GM12878 (cell line): ENCODE results near the gene CCDC9B. TPM values are rescaled to one million over a fixed set of nuclear protein-coding genes. Genes with fewer than 3 reads are reported as not detected.

ENCODE experiments used
- ATAC-seq: fragments of 200-7000 bp; cut with Tn5 transposase; 3 replicates; pipeline ENCODE4 v1.9.1; 2020; ENCODE audit warnings: mild to moderate bottlenecking, moderate library complexity
- BruUV-seq: library from RNA; stranded (reverse); fragments of 400-500 nt; replicated peaks from 2 replicates; lab custom pipeline; 2021; lab: Mats Ljungman, UMichigan
- CTCF ChIA-PET: fragments of 300-600 bp; sonication (Branson Sonifier 250); formaldehyde crosslinking; extraction: SDS; loops from one replicate; lab custom pipeline; 2021; ENCODE audit warnings: inconsistent platforms; lab: Yijun Ruan, JAX
- POLR2A ChIA-PET: fragments of 350-600 bp; formaldehyde crosslinking; extraction: SDS; loops from one replicate; lab custom pipeline; 2021; ENCODE audit warnings: inconsistent platforms; lab: Charles Lee
- RAD21 ChIA-PET: fragments of 300-600 bp; sonication (Branson Sonifier 250); formaldehyde crosslinking; loops from one replicate; lab custom pipeline; 2023; ENCODE audit warnings: antibody characterized with exemption; ENCODE audit not compliant: unreplicated experiment; lab: Charles Lee
- SMC1A ChIA-PET: fragments of 300-600 bp; sonication (Branson Sonifier 250); formaldehyde crosslinking; loops from one replicate; lab custom pipeline; 2023; ENCODE audit not compliant: unreplicated experiment, uncharacterized antibody; lab: Charles Lee
- DNase-seq: peaks from one replicate; pipeline ENCODE4 v3.0.0-alpha.2; 2011; ENCODE audit warnings: low read depth, low spot score
- FAIRE-seq: peaks from 3 replicates; lab custom pipeline; 2011; peaks lifted over from hg19 to GRCh38; lab: Jason Lieb, UNC
- H2AFZ ChIP-seq: 2 replicates; pipeline ENCODE4 v1.6.0; 2011; ENCODE audit warnings: low read depth, low read length, control low read depth; ENCODE audit not compliant: control insufficient read depth
- H3K27ac ChIP-seq: 2 replicates; pipeline ENCODE4 v1.5.1; 2011; ENCODE audit warnings: control low read depth; ENCODE audit not compliant: control insufficient read depth, insufficient read depth
- H3K27me3 ChIP-seq, 2 experiments: replicated peaks in 1 of 2; 2 replicates each; pipeline versions ENCODE4 v1.6.0 to v1.6.1; 2011; ENCODE audit warnings: low read length in 1 of 2; ENCODE audit not compliant: control insufficient read depth in 2 of 2, insufficient read depth in 2 of 2
- H3K36me3 ChIP-seq, 2 experiments: 2 replicates each; pipeline ENCODE4 v1.5.1; 2011; ENCODE audit warnings: low read length in 1 of 2; ENCODE audit not compliant: control insufficient read depth in 2 of 2, insufficient read depth in 2 of 2
- H3K4me1 ChIP-seq: 2 replicates; pipeline ENCODE4 v1.6.1; 2011; ENCODE audit warnings: mild to moderate bottlenecking, low read length, moderate library complexity, mixed read lengths; ENCODE audit not compliant: control insufficient read depth, insufficient read depth
- H3K4me2 ChIP-seq: 2 replicates; pipeline ENCODE4 v1.6.0; 2011; ENCODE audit warnings: control low read depth; ENCODE audit not compliant: control insufficient read depth, insufficient read depth
- H3K4me3 ChIP-seq: fragments of 200-600 bp; sonication (generic); 2 replicates; pipeline ENCODE4 v1.5.1; 2016
- H3K79me2 ChIP-seq: 2 replicates; pipeline ENCODE4 v1.6.0; 2011; ENCODE audit warnings: low read length; ENCODE audit not compliant: control insufficient read depth, insufficient read depth
- H3K9ac ChIP-seq: 2 replicates; pipeline ENCODE4 v1.8.0; 2011; ENCODE audit warnings: low read length, control low read depth, mixed read lengths; ENCODE audit not compliant: control insufficient read depth, insufficient read depth
- H3K9me3 ChIP-seq: replicated peaks from 3 replicates; pipeline ENCODE4 v1.5.1; 2011; ENCODE audit warnings: mild to moderate bottlenecking, low read length; ENCODE audit not compliant: control insufficient read depth, insufficient read depth
- H4K20me1 ChIP-seq: 2 replicates; pipeline ENCODE4 v1.6.0; 2011; ENCODE audit not compliant: control insufficient read depth, insufficient read depth
- EGR1 ChIP-seq, 2 experiments: IDR thresholded peaks; 1 replicate in 1 of 2; 2 replicates in 1 of 2; pipeline ENCODE4 v1.6.1; 2011 to 2012; ENCODE audit warnings: low read depth in 2 of 2, low read length in 2 of 2, borderline replicate concordance in 1 of 2, mild to moderate bottlenecking in 1 of 2, moderate library complexity in 1 of 2
- FOXK2 ChIP-seq: fragments of 450-650 bp; IDR thresholded peaks from 2 replicates; pipeline ENCODE4 v1.6.1; 2017; ENCODE audit warnings: mild to moderate bottlenecking, moderate library complexity
- HCFC1 ChIP-seq: fragments of 150-350 bp; IDR thresholded peaks from 2 replicates; pipeline ENCODE4 v1.6.1; 2014; ENCODE audit warnings: low read length
- HDGF ChIP-seq: fragments of 450-650 bp; IDR thresholded peaks from 2 replicates; pipeline ENCODE4 v1.6.1; 2016; ENCODE audit warnings: antibody characterized with exemption
- KDM1A ChIP-seq: fragments of 200-600 bp; sonication (generic); IDR thresholded peaks from 2 replicates; pipeline ENCODE4 v1.6.1; 2016; ENCODE audit warnings: borderline replicate concordance
- MXI1 ChIP-seq: fragments of 150-350 bp; IDR thresholded peaks from 2 replicates; pipeline ENCODE4 v1.6.1; 2011; ENCODE audit warnings: low read depth, mild to moderate bottlenecking, inconsistent platforms, low read length, improper control_type of control experiment
- MYB ChIP-seq: fragments of 150-350 bp; IDR thresholded peaks from 2 replicates; pipeline ENCODE4 v1.6.1; 2014; ENCODE audit warnings: mild to moderate bottlenecking, low read depth, low read length, borderline replicate concordance
- POLR2A ChIP-seq: IDR thresholded peaks from 2 replicates; pipeline ENCODE4 v1.6.1; 2011; ENCODE audit warnings: low read depth, mild to moderate bottlenecking, low read length
- RB1 ChIP-seq: fragments of 450-650 bp; formaldehyde crosslinking; IDR thresholded peaks from 2 replicates; pipeline ENCODE4 v1.6.1; 2017; ENCODE audit warnings: mild to moderate bottlenecking, borderline replicate concordance
- RBBP5 ChIP-seq: fragments of 200-600 bp; sonication (generic); conservative IDR thresholded peaks from 2 replicates; pipeline ENCODE4 v1.6.1; 2016
- RELB ChIP-seq: fragments of 450-650 bp; IDR thresholded peaks from 2 replicates; pipeline ENCODE4 v1.6.1; 2017; ENCODE audit warnings: low read depth, mild to moderate bottlenecking, moderate library complexity
- SIN3A ChIP-seq: IDR thresholded peaks from 2 replicates; pipeline ENCODE4 v1.6.1; 2012; ENCODE audit warnings: low read depth, low read length, improper control_type of control experiment
- SKIL ChIP-seq: fragments of 450-650 bp; IDR thresholded peaks from 2 replicates; pipeline ENCODE4 v1.6.1; 2017; ENCODE audit warnings: mild to moderate bottlenecking, low read depth, inconsistent platforms; ENCODE audit not compliant: poor library complexity, severe bottlenecking
- SPI1 ChIP-seq: IDR thresholded peaks from 2 replicates; pipeline ENCODE4 v1.6.1; 2011; ENCODE audit warnings: low read depth, mild to moderate bottlenecking, low read length, moderate library complexity, borderline replicate concordance; ENCODE audit not compliant: insufficient read depth
- SRF ChIP-seq, 2 experiments: IDR thresholded peaks; 2 replicates each; pipeline ENCODE4 v1.6.1; 2011; ENCODE audit warnings: low read depth in 2 of 2, low read length in 2 of 2, mild to moderate bottlenecking in 1 of 2, moderate library complexity in 1 of 2
- WGBS: methylation state at CpG from one replicate; pipeline ENCODE4 v1.1.6; 2016; ENCODE audit warnings: low lambda C conversion rate; ENCODE audit not compliant: insufficient replicate concordance, insufficient coverage; ENCODE audit errors: missing lambda C conversion rate; 5-methylcytosine and 5-hydroxymethylcytosine counted together
- in situ Hi-C: fragments of 300-500 bp; cut with MboI; formaldehyde crosslinking; loops from 9 replicates; pipeline ENCODE4 v1.14.3; 2018; ENCODE audit warnings: mixed read lengths
- intact Hi-C: fragments of 100-400 bp; cut with micrococcal nuclease; formaldehyde crosslinking; loops from one replicate; pipeline ENCODE4 v1.14.2; 2022; ENCODE audit not compliant: unreplicated experiment
- polyA plus RNA-seq, 11 experiments: library from polyadenylated mRNA; depleted of rRNA in 4 of 11; unstranded in 6 of 11; stranded (reverse) in 5 of 11; fragments of >200 nt; fragmentation: Nextera tagmentation in 4 of 11; fragmentation: Illumina TruSeq in 1 of 11; extraction: Ambion mirVana in 4 of 11; extraction: Trizol in 1 of 11; gene quantifications; 1 replicate in 1 of 11; 2 replicates in 10 of 11; pipeline versions ENCODE4 v1.2.1 to v1.2.3, GENCODE V29; 2011 to 2016; ENCODE audit warnings: inconsistent platforms in 2 of 11, missing spikeins in 2 of 11, low read depth in 1 of 11
- total RNA-seq, 4 experiments: library from RNA; depleted of rRNA in 3 of 4; stranded (reverse); fragments of >200 nt in 3 of 4; fragmentation: Illumina TruSeq in 1 of 4; extraction: Trizol in 1 of 4; gene quantifications; 2 replicates each; pipeline versions ENCODE4 v1.2.1 to v1.2.3, GENCODE V29; 2013 to 2021
- TF ChIP-seq, protein P1 (sequence below): fragments of 450-650 bp; IDR thresholded peaks from 2 replicates; pipeline ENCODE4 v1.6.1; 2016; ENCODE audit warnings: mild to moderate bottlenecking

The CCDC9B gene
- total and polyA plus RNA-seq, 10 of the 15 experiments (the other 5 are each of a cell fraction or from before 2014, with no cell fraction given), result 0.01 to 0.08 (median 0.03) TPM; not detected in 6

DNA sequence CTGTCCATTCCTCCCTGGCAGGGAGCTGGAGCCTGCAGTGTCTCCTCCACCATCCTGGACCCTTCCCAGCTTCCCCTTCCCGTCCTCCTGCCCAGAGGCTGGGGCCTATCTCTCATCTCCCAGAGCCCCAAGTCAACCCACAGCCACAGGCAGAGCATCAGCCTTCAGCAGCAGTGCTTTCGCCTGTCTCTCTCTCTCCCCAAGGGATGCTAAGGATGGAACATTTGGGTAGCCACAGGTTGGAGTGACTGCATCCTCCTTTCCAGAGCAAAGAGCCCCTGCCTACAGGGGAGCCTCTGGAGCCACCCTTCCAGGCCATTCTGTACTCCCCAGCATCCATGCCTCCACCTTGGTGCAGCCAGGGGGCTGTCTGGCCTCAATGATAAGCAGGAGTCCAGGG lies 37.2 kb downstream of the CCDC9B start (continued):
- TF ChIP-seq SRF (IDR thresholded peaks at IDR 0.05; ENCODE audit: low read depth in 2 of 2, low read length in 2 of 2) (no peak), MXI1 (no peak)

DNA sequence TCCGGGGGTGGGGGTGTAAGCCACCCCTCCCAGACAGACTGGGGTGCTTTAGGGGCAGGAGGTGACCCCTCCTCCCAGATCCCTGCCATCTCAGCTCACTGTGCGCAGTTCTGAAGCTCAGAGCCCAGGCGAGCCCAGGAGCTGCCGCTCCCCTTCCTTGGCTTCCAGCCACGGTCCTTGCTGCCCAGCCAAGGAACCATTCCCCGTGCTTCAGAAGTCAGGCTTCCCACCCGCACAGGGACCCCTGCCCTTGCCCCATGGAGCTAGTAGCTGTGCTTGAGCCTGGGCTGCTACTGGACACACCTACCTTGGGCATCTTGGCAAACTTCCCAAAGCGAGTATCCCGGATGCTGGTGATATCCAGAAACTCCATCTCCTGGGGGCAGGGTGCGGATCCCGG lies 37.8 kb downstream of the CCDC9B start:
- ChIA-PET CTCF (interaction anchor here (1.5 to 2.5 kb wide), 2 partner anchors 35 to 36 kb away, joined by 4 to 6 read pairs; no protein-coding TSS in a partner anchor), POLR2A (no interaction called here), SMC1A (no interaction called here), RAD21 (no interaction called here)
- no peak overlapping the region for H3K9ac ChIP-seq
- no peak overlapping the region for H3K27ac ChIP-seq
- no peaks in the 10 kb centered on the region; the same call in 2 of the 3 replicates for H3K9me3 ChIP-seq
- no peaks in the 10 kb centered on the region for H3K36me3 ChIP-seq
- no peak overlapping the region for H3K4me2 ChIP-seq
- intact Hi-C loops, result no loop called here
- H3K27me3 ChIP-seq, result no peaks in the 10 kb centered on the region
- no peak for FAIRE-seq
- peaks cover under 1% of the 10 kb centered on the region; the same call in 1 of the 2 replicates for H3K4me1 ChIP-seq
- H3K79me2 ChIP-seq, result no peaks in the 10 kb centered on the region
- BruUV-seq, result no TSS peak
- in situ Hi-C loops, result no loop called here
- 75% methylated on average over 11 of the region's 11 CpGs for WGBS
- no peak for DNase-seq
- H2AFZ ChIP-seq, result no peak overlapping the region
- no peak for ATAC-seq
- TF ChIP-seq SPI1 (no peak), EGR1 (IDR thresholded peaks at IDR 0.05; ENCODE audit: borderline replicate concordance in 1 of 2, low read depth in 2 of 2, low read length in 2 of 2) (no peak), RBBP5 (no peak), SKIL (no peak), POLR2A (no peak), FOXK2 (no peak), HDGF (no peak), MYB (no peak), KDM1A (no peak), HCFC1 (no peak), SIN3A (no peak), RB1 (no peak), RELB (no peak)
- TF ChIP-seq, protein P1, sequence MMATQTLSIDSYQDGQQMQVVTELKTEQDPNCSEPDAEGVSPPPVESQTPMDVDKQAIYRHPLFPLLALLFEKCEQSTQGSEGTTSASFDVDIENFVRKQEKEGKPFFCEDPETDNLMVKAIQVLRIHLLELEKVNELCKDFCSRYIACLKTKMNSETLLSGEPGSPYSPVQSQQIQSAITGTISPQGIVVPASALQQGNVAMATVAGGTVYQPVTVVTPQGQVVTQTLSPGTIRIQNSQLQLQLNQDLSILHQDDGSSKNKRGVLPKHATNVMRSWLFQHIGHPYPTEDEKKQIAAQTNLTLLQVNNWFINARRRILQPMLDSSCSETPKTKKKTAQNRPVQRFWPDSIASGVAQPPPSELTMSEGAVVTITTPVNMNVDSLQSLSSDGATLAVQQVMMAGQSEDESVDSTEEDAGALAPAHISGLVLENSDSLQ, result no peak
- no peaks in the 10 kb centered on the region for H4K20me1 ChIP-seq
- H3K4me3 ChIP-seq, result no peak overlapping the region
